A549 (cell line): ENCODE results near the gene HOXD9. TPM values are rescaled to one million over a fixed set of nuclear protein-coding genes. Genes with fewer than 3 reads are reported as not detected.

Experiments
- ATAC-seq, 2 experiments: fragments of 200-7000 bp in 1 of 2; fragments of >200 bp in 1 of 2; cut with Nextera tagmentation in 1 of 2; cut with Tn5 transposase in 1 of 2; 3 replicates each; pipeline versions ENCODE4 v1.8.0 to v1.9.1; 2018 to 2020; ENCODE audit warnings: mild to moderate bottlenecking in 1 of 2, moderate library complexity in 1 of 2
- CTCF ChIA-PET: fragments of 300-600 bp; sonication (Branson Sonifier 250); formaldehyde crosslinking; extraction: SDS; loops from one replicate; lab custom pipeline; 2021; ENCODE audit warnings: antibody characterized with exemption, inconsistent platforms; lab: Yijun Ruan, JAX
- POLR2A ChIA-PET: fragments of 350-600 bp; formaldehyde crosslinking; extraction: SDS; loops from one replicate; lab custom pipeline; 2021; ENCODE audit warnings: antibody characterized with exemption, inconsistent platforms; lab: Yijun Ruan, JAX
- DNase-seq, 2 experiments: peaks; one replicate each; pipeline versions ENCODE4 v3.0.0 to v3.0.0-alpha.2; 2011 to 2016; ENCODE audit warnings: low read depth in 1 of 2, low spot score in 1 of 2
- FAIRE-seq: peaks from 2 replicates; lab custom pipeline; 2011; peaks lifted over from hg19 to GRCh38; lab: Jason Lieb, UNC
- H3K27ac ChIP-seq, 2 experiments: fragments of >200 bp; sonication (Bioruptor Twin); formaldehyde crosslinking; 3 replicates each; pipeline ENCODE4 v1.5.1; 2016 to 2017
- H3K4me1 ChIP-seq: fragments of >200 bp; sonication (Bioruptor Twin); formaldehyde crosslinking; 3 replicates; pipeline ENCODE4 v1.6.1; 2016
- H3K4me2 ChIP-seq: fragments of >200 bp; sonication (Bioruptor Twin); formaldehyde crosslinking; 3 replicates; pipeline ENCODE4 v1.6.1; 2016
- H3K4me3 ChIP-seq: fragments of >200 bp; sonication (Bioruptor Twin); formaldehyde crosslinking; 3 replicates; pipeline ENCODE4 v1.5.1; 2016
- H3K9me3 ChIP-seq: fragments of >200 bp; sonication (Bioruptor Twin); formaldehyde crosslinking; 3 replicates; pipeline ENCODE4 v1.6.1; 2016
- CEBPB ChIP-seq, 2 experiments: fragments of >200 bp in 1 of 2; sonication (Bioruptor Twin) in 1 of 2; formaldehyde crosslinking in 1 of 2; IDR thresholded peaks; 2 replicates each; pipeline ENCODE4 v1.6.1; 2012 to 2016
- EHF ChIP-seq: fragments of 250-450 bp; sonication (Bioruptor Pico); IDR thresholded peaks from 2 replicates; pipeline ENCODE4 v1.5.0; 2020; ENCODE audit warnings: mild to moderate bottlenecking
- ESRRA ChIP-seq: fragments of 150-350 bp; IDR thresholded peaks from 2 replicates; pipeline ENCODE4 v1.6.1; 2014; ENCODE audit warnings: mild to moderate bottlenecking, low read length, borderline replicate concordance
- FOSL2 ChIP-seq, 2 experiments: fragments of 450-650 bp in 1 of 2; fragments of >200 bp in 1 of 2; sonication (Bioruptor Twin) in 1 of 2; formaldehyde crosslinking; IDR thresholded peaks; 2 replicates each; pipeline versions ENCODE4 v1.5.0 to v1.6.1; 2016 to 2020; ENCODE audit warnings: mild to moderate bottlenecking in 1 of 2, moderate library complexity in 1 of 2
- GATA3 ChIP-seq: IDR thresholded peaks from 2 replicates; pipeline ENCODE4 v1.6.1; 2012; ENCODE audit warnings: borderline replicate concordance
- HEYL ChIP-seq: fragments of 250-450 bp; sonication (Bioruptor Pico); IDR thresholded peaks from 2 replicates; pipeline ENCODE4 v1.8.0; 2021; ENCODE audit warnings: mild to moderate bottlenecking, moderate library complexity
- JUN ChIP-seq, 2 experiments: fragments of >200 bp; sonication (Bioruptor Twin); formaldehyde crosslinking; IDR thresholded peaks; 2 replicates in 1 of 2; 3 replicates in 1 of 2; pipeline ENCODE4 v1.6.1; 2016 to 2017
- MYC ChIP-seq: IDR thresholded peaks from 2 replicates; pipeline ENCODE4 v1.6.1; 2012; ENCODE audit warnings: mild to moderate bottlenecking, inconsistent platforms, low read length, improper control_type of control experiment, borderline replicate concordance
- NR3C1 ChIP-seq: fragments of >200 bp; sonication (Bioruptor Twin); formaldehyde crosslinking; IDR thresholded peaks from 3 replicates; pipeline ENCODE4 v1.6.1; 2017
- PHF8 ChIP-seq: fragments of 200-600 bp; sonication (generic); IDR thresholded peaks from 2 replicates; pipeline ENCODE4 v1.6.1; 2016; ENCODE audit warnings: low read depth, mild to moderate bottlenecking, antibody characterized with exemption, moderate library complexity, borderline replicate concordance
- POLR2A ChIP-seq: IDR thresholded peaks from 2 replicates; pipeline ENCODE4 v1.6.1; 2012; ENCODE audit warnings: mild to moderate bottlenecking, low read length
- POLR2AphosphoS2 ChIP-seq: conservative IDR thresholded peaks from 2 replicates; pipeline ENCODE4 v1.6.1; 2012; ENCODE audit warnings: low read length, improper control_type of control experiment, inconsistent platforms
- RAD21 ChIP-seq, 2 experiments: fragments of >200 bp in 1 of 2; sonication (Bioruptor Twin) in 1 of 2; formaldehyde crosslinking in 1 of 2; IDR thresholded peaks in 1 of 2; conservative IDR thresholded peaks in 1 of 2; 2 replicates in 1 of 2; 3 replicates in 1 of 2; pipeline ENCODE4 v1.6.1; 2012 to 2018; ENCODE audit warnings: inconsistent platforms in 1 of 2
- RFX5 ChIP-seq: fragments of 450-650 bp; IDR thresholded peaks from 2 replicates; pipeline ENCODE4 v1.7.1; 2014; ENCODE audit warnings: antibody characterized with exemption, mild to moderate bottlenecking, moderate library complexity
- TP53 ChIP-seq: fragments of 250-450 bp; sonication (Bioruptor Pico); IDR thresholded peaks from 2 replicates; pipeline ENCODE4 v1.5.0; 2021; ENCODE audit warnings: mild to moderate bottlenecking, moderate library complexity
- ZC3H11A ChIP-seq: fragments of 450-650 bp; IDR thresholded peaks from 2 replicates; pipeline ENCODE4 v1.6.1; 2014; ENCODE audit warnings: antibody characterized with exemption, mild to moderate bottlenecking
- ZFP36 ChIP-seq: fragments of 450-650 bp; IDR thresholded peaks from 2 replicates; pipeline ENCODE4 v1.6.1; 2014; ENCODE audit warnings: borderline replicate concordance; ENCODE audit not compliant: partially characterized antibody
- WGBS: methylation state at CpG from one replicate; pipeline ENCODE4 v1.1.6; 2017; ENCODE audit errors: missing lambda C conversion rate; 5-methylcytosine and 5-hydroxymethylcytosine counted together
- polyA plus RNA-seq, 4 experiments: library from polyadenylated mRNA; depleted of rRNA in 3 of 4; stranded (reverse); fragments of >200 nt; fragmentation: RNase III in 1 of 4; extraction: RNeasy Plus Mini Kit Qiagen cat#74134 plus additional on column Dnase treatment in 1 of 4; gene quantifications; 2 replicates in 3 of 4; 3 replicates in 1 of 4; pipeline ENCODE4 v1.2.3, GENCODE V29; 2011 to 2017
- TF ChIP-seq, protein P1 (sequence below): IDR thresholded peaks from 2 replicates; pipeline ENCODE4 v1.6.1; 2012
- TF ChIP-seq, protein P2 (sequence below): fragments of 150-350 bp; IDR thresholded peaks from 2 replicates; pipeline ENCODE4 v1.6.1; 2014; ENCODE audit warnings: low read depth, mild to moderate bottlenecking, low read length
- TF ChIP-seq, protein P3 (sequence below): IDR thresholded peaks from 2 replicates; pipeline ENCODE4 v1.6.1; 2012; ENCODE audit warnings: low read depth, borderline replicate concordance
- TF ChIP-seq, protein P4 (sequence below): fragments of 250-450 bp; sonication (Bioruptor Pico); IDR thresholded peaks from 2 replicates; pipeline ENCODE4 v1.5.0; 2020; ENCODE audit warnings: low read depth, mild to moderate bottlenecking, moderate library complexity
- TF ChIP-seq, protein P5 (sequence below): fragments of >200 bp; sonication (Bioruptor Twin); formaldehyde crosslinking; IDR thresholded peaks from 3 replicates; pipeline ENCODE4 v1.5.1; 2016

Gene HOXD9
- polyA plus RNA-seq, 2 of the 4 experiments (the other 2 are of a cell fraction) = 0.45 to 1.0 TPM

DNA sequence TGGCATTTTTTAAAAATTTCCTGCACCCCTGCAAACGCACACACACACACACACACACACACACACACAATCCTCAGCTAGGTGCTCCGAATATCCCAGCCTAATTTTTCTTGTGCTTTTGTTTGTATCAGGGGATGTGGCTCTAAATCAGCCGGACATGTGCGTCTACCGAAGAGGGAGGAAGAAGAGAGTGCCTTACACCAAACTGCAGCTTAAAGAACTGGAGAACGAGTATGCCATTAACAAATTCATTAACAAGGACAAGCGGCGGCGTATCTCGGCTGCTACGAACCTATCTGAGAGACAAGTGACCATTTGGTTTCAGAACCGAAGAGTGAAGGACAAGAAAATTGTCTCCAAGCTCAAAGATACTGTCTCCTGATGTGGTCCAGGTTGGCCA is 28.2 kb upstream of the HOXD9 start:
- TF ChIP-seq GATA3 = no peak
- TF ChIP-seq HEYL (CRISPR knock-in tag) = no peak
- TF ChIP-seq, protein P1, sequence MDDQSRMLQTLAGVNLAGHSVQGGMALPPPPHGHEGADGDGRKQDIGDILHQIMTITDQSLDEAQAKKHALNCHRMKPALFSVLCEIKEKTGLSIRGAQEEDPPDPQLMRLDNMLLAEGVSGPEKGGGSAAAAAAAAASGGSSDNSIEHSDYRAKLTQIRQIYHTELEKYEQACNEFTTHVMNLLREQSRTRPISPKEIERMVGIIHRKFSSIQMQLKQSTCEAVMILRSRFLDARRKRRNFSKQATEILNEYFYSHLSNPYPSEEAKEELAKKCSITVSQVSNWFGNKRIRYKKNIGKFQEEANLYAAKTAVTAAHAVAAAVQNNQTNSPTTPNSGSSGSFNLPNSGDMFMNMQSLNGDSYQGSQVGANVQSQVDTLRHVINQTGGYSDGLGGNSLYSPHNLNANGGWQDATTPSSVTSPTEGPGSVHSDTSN = no peak
- TF ChIP-seq, protein P2, sequence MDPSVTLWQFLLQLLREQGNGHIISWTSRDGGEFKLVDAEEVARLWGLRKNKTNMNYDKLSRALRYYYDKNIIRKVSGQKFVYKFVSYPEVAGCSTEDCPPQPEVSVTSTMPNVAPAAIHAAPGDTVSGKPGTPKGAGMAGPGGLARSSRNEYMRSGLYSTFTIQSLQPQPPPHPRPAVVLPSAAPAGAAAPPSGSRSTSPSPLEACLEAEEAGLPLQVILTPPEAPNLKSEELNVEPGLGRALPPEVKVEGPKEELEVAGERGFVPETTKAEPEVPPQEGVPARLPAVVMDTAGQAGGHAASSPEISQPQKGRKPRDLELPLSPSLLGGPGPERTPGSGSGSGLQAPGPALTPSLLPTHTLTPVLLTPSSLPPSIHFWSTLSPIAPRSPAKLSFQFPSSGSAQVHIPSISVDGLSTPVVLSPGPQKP = no peak
- no peak for TF ChIP-seq NR3C1
- TF ChIP-seq, protein P3, sequence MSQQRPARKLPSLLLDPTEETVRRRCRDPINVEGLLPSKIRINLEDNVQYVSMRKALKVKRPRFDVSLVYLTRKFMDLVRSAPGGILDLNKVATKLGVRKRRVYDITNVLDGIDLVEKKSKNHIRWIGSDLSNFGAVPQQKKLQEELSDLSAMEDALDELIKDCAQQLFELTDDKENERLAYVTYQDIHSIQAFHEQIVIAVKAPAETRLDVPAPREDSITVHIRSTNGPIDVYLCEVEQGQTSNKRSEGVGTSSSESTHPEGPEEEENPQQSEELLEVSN = no peak
- no peak for TF ChIP-seq MYC
- no peak for TF ChIP-seq TP53 (CRISPR knock-in tag)
- CTCF ChIA-PET = interaction anchor here (0.6 to 4.2 kb wide), 7 partner anchors 9 to 727 kb away, joined by 3 to 48 read pairs (median 3); no protein-coding TSS in a partner anchor
- Histone ChIP-seq H3K4me2 (no peak overlapping the region), H3K9me3 (no peaks in the 10 kb centered on the region), H3K4me3 (no peak overlapping the region), H3K4me1 (peaks cover 7% of the 10 kb centered on the region; the same call in 2 of the 3 replicates), H3K27ac (no peak overlapping the region)
- WGBS = 76% methylated on average over 12 of the region's 12 CpGs
- POLR2A ChIA-PET = no interaction called here
- ATAC-seq = no peak
- no peak for DNase-seq
- FAIRE-seq = no peak

DNA sequence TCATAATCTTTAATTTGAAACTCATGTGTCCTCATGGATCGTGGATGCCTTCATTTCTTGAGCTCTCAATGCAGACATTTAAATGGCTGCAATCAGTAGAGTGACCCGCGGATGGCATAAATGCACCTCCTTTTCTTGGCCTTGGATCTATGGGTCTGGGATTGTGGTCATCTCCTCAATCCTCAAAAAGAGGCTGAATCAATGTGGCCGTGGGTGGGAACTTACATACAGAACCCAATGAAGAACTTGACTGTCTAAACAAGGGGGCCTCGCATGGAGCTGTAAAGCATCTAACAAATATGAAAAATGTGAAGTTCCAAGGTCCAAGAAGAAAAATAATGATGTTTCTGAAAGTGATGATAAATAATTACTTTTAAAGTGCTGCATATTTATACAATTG is 27.1 kb upstream of the HOXD9 start:
- Histone ChIP-seq H3K4me2 (no peak overlapping the region), H3K27ac (no peak overlapping the region), H3K4me1 (peaks cover 7% of the 10 kb centered on the region; the same call in 2 of the 3 replicates), H3K4me3 (no peak overlapping the region), H3K9me3 (no peaks in the 10 kb centered on the region)
- ATAC-seq = no peak
- TF ChIP-seq PHF8 (no peak), MYC (no peak), POLR2A (no peak), RFX5 (no peak), ESRRA (no peak), ZFP36 (no peak), POLR2AphosphoS2 (no peak), JUN (IDR thresholded peaks at IDR 0.05) (no peak), FOSL2 (IDR thresholded peaks at IDR 0.05) (no peak), FOSL2 (CRISPR knock-in tag; IDR thresholded peaks at IDR 0.05) (no peak), EHF (CRISPR knock-in tag) (no peak), RAD21 (conservative IDR thresholded peaks at IDR 0.05 in 1 of 2, IDR thresholded peaks at IDR 0.05 in 1 of 2) (no peak), CEBPB (IDR thresholded peaks at IDR 0.05) (no peak), ZC3H11A (no peak)
- TF ChIP-seq, protein P4, sequence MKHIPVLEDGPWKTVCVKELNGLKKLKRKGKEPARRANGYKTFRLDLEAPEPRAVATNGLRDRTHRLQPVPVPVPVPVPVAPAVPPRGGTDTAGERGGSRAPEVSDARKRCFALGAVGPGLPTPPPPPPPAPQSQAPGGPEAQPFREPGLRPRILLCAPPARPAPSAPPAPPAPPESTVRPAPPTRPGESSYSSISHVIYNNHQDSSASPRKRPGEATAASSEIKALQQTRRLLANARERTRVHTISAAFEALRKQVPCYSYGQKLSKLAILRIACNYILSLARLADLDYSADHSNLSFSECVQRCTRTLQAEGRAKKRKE = no peak
- TF ChIP-seq, protein P5, sequence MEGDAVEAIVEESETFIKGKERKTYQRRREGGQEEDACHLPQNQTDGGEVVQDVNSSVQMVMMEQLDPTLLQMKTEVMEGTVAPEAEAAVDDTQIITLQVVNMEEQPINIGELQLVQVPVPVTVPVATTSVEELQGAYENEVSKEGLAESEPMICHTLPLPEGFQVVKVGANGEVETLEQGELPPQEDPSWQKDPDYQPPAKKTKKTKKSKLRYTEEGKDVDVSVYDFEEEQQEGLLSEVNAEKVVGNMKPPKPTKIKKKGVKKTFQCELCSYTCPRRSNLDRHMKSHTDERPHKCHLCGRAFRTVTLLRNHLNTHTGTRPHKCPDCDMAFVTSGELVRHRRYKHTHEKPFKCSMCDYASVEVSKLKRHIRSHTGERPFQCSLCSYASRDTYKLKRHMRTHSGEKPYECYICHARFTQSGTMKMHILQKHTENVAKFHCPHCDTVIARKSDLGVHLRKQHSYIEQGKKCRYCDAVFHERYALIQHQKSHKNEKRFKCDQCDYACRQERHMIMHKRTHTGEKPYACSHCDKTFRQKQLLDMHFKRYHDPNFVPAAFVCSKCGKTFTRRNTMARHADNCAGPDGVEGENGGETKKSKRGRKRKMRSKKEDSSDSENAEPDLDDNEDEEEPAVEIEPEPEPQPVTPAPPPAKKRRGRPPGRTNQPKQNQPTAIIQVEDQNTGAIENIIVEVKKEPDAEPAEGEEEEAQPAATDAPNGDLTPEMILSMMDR = no peak
- TF ChIP-seq, protein P1 = no peak
- FAIRE-seq = no peak
- DNase-seq = no peak
- CTCF ChIA-PET = interaction anchor here (1.2 to 4.5 kb wide), 7 partner anchors 8 to 844 kb away, joined by 3 to 57 read pairs (median 9); partner anchors contain the start of gene EVX2
- POLR2A ChIA-PET = no interaction called here
- WGBS = 68% methylated on average over 5 of the region's 5 CpGs
